ENCODE measurements around the gene ASXL2.

GRCh38 chr2:25855065-25855464 lies 23.2 kb downstream of the ASXL2 start:
- TF ChIP-seq CTCF (IDR thresholded peaks at IDR 0.05), result no peak
- TF ChIP-seq EP300 (IDR thresholded peaks at IDR 0.05), result no peak

Measured in suprapubic skin (tissue), 3 donors.